ENCODE results near the gene C10orf62.
"Not testable (repeated sequence)": the region's sequence is repeated elsewhere in the genome, so short reads cannot be mapped to it uniquely, and the experiment has no call there.

C10orf62 gene, protein sequence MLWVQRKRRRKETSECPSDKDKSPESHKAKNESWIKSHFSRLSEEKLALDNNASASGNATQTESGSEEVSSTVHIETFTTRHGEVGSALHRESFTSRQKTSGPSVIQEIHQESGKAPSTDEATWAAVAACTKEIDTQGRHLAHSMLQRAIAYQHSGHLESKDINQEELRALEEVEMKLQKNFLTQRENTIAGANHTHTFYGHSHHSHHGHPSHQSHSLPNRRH

DNA sequence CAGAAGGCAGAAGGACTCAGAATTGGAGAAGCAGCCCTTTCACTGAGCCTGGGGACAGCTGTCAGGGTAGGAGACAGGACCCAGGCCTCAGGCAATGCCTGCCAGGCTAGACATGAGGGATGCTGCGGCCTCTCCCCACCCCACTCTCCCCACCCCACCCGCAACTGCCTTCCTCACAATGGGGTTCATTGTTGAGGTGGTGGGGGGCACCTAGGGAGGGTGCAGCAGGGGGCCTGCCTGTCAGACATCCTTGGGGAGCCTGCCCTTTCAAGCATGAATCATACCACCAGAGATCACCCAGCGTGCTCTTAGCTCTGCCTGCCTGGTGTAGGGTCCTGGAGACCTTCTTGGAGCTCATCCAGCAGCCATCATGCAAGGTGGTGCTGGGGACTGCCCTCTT, at the start of gene C10orf62:
Gene C10orf62, plus strand, starts transcription at position 243 of the 400 bp plus-strand sequence. CDS start 177 bp downstream, outside the sequence.
- no peak for DNase-seq (ENCODE audit: low read depth)

DNA sequence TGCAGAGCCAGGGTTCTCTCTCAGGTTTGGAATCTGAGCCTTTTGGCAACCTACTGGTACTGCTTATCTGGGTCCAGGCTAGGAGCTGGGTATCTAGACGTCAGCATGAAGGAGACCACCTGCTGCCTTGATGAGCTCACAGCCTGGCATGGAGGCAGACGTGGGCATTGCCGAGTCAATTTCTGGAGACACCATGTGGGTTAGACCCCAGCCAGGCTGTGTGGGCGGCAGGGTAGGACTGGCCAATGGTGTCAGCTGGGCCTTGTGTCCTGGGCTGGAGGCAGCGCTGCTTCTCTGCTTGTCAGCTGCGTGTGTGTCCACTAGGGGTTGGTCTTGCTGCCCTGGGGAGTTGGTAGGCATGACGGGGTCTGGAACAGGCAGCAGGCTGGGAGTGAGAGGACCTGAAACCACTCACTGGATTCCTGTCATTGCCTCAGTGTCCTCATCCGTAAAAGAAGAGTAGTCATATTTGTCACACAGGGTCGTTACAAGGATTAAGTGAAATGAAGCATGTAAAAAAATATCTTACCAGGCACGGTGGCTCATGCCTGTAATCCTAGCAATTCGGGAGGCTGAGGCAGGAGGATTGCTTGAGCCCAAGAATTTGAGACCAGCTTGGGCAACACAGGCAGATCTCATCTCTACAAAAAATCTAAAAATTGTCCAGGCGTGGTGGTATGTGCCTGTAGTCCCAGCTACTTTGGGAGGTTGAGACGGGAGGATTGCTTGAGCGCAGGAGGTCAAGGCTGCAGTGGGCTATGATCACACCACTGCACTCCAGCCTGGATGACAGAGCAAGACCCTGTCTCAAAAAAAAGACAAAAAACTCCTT, 48.6 kb upstream of the C10orf62 start:
- DNase-seq (ENCODE audit: low read depth) = no peak

DNA sequence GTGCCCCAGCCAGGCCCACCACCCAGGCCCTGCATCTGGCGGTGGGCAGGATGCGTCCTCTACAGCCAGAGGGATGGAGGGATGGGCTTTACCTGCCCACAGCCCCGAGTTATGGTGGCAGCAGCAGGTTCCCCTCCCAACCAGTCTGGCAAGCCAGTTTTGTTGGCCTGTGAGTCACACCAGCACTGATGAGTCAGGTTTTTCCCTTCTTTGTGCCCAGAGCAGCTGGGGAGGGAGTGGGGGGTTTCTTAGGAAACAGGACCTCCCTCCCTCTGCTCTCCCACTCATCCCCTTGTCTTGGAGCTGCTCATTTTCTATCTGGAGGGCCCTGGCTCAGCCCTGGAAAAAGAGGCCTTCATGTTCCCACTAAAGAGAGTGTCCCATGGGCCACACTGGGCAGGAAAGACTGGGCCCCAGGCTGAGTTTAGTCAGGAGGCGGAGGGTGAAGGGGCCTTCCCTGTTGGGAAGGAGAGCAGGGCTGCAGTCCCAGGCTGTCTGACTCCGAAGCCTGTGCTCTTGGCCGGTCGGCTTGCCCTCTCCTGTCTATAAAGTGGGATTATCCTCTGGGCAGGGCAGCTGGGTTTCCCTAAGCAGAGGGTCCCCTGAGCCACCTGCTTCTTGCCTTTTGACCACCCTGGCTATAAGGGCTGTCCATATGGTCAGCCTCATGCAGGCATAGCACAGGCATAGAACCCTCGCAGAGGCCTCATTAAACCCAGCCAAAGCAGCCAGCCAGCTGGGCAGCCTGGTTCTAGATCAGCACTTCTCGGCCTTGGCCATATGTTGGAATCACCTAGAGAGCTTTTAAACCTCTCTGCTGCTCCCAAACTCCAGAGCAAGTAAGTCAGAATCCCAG, 47.1 kb upstream of the C10orf62 start:
- DNase-seq (ENCODE audit: low read depth) = no peak

DNA sequence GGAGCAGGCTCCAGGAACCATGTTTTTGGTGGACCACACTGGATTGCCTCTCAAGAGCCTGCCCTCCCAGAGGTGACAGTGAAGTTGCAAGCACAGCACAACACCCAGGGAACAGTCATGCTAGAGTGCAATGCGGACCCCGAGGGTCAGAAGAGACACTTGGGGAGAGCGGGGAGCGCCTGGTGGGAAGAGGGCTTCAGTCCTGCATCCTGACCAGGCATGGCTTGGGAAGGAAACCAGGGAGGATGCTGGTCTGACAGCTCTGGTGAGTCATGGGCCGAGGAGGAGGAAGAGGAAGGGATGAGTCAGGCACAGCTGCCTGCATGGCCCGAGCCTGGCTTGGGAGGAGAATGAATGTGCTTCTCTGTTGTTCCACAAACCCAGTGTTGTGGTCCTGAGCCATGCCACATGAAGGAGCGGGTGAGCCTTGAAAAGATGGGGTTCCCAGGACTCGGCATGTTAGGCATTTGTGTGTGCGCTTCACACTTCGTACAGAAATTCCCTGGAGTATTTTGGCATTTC, 46.4 kb upstream of the C10orf62 start:
- DNase-seq (ENCODE audit: low read depth) = no peak

DNA sequence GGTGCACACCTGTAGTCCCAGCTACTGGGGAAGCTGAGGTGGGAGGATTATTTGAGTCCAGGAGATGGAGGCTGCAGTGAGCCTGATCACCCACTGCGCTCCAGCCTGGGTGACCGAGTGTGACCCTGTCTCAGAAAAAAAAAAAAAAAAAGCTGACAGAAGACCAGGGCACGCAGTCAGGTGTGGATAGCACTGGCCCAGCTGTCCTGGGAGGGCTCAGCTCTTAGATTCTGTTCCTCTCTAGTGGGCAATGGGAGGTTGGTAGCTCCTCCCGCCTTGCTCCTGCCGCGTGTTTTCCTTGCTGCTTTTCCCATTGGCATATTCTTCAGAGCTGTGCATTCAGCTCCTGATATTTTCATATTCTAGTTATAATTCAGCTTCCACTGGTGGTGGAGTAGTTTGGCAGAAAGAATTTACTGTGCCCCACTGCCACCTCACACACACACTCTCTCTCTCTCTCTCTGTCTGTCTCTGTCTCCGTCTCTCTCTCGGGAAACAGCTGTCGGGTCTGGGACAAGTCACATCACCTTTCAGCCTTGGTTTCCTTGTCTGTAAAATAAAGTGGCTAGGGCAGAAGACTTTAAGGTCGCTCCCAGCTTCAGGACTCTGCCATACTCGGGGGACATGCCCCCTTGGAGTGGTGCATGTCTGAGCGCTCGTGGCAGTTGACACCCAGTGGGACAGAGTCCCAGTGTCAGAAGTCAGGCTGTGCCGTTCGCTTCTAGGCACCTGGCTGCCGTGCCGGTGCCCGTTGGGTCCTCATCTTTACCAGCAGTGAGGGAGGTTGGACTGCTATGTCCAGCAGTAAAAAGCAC, 42.9 kb upstream of the C10orf62 start:
- no peak for DNase-seq (ENCODE audit: low read depth)

DNA sequence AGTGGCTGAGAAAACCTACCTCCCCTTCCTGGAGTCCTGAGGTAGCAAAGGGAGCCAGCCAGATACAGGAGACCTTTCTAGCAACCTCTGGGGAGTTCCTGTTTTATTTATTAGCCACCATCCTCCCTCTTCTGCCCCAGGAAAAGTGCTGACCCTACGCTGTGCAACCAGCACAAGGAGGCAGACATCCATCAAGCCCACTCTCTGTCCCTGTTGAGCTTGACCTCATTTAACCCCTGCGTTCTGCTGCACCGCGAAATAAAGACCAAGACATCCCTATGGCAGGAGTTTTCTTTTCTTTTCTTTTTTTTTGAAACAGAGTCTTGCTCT, 42.3 kb upstream of the C10orf62 start:
- no peak for DNase-seq (ENCODE audit: low read depth)

DNA sequence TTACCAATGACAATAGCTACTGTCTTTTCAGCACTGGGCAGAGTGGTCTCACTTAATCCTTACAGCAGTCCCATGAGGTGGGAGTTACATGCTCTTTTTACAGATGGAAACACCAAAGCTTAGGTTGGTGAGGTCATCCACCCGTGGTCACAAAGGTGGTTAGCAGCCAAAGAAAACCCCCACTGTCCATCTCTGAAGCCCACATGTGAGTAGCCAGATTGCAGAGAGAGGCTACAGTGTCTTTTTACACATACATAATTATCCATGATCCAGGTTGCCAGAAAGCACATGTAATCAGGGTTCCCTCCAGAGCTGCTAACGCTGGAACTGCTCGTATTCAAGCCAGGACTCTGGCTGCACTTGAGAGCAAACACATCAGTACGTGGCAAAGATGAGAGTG, 41.6 kb upstream of the C10orf62 start:
- no peak for DNase-seq (ENCODE audit: low read depth)

DNA sequence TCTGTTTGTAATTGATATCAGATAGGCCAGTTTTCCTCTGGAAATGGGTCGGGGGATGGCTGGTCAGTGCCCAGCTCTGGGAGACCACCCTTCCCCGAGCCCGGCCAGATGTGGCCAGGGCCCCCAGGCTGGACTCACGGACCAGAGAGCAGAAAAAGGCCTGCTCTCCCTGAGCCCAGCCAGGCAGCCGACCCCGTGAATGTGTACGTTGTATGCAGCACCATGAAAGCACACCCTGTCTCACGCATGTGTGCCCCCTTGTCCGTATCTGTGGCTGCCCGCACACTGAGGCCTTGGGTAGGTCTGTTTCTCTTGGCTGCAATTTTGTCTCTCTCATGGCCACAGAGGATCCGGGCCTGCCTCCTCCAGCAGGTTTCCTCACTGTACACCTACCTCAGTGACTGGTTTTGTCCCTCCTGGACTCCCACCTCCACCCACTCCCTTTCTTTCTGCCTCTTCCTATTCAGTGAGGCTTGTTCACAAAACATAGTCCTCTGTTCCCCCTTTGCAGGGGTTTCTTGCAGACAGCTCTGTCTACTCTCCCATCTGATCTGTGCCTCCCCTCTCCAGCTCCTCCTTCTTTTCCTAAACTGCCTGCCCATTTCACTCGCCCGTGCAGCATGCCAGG, 40.6 kb upstream of the C10orf62 start:
- no peak for DNase-seq (ENCODE audit: low read depth)

DNA sequence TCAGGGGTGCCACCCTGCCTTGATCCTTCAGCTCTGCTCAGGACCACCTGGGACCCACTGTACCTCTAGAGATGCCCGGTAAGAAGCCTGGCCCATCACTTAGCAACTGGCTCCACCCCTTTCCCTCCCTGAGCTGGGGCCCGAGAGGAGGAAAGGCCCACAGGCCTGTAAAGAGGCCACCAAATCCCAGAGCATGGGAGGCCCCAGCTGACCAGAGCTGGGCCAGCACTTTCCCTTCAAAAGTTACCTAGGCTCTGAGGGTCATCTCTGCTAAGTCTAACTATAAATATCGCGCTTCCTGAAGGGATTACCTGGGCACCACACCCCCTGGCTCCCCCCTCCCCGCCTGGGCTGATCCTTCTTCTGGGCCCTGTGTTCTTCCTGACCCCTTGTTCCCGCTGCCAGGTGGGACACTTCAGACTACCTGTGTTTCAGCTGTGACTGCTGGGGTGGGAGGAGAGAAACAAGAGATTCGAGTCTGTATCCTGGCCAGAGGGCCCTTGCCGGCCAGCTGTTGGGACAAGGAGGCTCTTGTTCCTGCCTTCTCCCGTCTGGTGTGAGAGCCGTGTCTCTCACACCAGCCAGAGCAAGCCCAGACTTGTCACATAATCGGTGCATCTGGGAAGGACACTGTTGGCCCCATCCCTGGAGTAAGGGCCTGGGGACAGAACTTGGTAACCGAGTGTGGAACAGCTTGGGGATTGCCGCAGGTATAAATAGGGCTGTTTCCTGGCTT, 39.8 kb upstream of the C10orf62 start:
- DNase-seq (ENCODE audit: low read depth) = no peak

DNA sequence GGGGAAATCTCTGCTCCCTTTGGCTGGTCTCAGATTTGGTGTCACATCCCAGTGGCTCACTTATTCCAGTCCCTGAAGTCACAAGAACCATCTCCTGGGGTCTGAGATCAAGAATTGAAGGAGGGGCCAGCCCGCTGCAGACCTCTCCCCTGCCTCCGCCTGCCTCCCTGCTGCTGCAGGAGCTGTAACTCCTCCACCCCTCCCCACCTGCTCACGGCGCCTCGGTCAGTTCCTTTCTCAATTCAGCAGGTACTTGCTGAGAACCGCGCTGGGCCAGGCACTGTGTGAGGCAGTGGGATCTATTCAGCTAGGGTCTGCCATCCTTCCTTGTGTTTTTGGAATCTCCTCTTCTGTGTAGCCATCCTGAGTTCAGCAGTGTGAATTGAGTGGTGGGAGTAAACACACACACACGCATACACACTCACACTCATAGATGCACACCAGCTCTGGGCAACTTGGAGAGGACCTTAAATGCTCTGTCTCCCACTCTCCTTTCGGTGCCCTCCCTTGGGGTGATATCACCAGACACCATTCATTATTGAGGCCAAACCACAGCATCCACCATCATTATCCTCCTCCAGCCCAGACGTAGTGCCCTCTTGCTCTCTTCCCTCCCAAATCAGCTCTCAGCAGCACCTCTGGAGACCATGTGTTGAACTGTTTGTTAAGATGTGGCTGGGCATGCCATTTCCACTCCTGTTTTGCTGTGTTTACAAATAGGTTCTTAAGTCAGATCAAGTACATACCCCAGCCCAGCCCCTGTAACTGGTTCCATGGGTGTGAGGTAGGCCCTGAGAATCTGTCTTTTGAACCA, 39.0 kb upstream of the C10orf62 start:
- DNase-seq (ENCODE audit: low read depth) = no peak

DNA sequence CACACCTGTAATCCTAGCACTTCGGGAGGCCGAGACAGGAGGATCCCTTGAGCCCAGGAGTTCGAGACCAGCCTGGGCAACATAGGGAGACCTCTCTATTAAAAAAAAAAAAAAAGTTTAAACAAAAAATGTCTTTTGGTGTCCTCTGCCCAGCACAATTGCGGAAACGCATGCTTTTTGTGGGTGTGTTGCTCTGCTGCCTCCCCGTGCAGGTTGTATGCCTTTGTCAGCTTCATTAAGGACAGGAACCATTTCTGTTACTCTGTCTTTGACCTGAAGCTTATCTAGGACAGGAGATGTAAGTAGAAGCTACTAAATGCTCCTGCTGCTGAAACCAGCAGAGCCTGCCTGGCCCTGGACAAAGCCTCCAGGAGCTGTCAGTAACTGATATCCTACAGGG, 38.2 kb upstream of the C10orf62 start:
- DNase-seq (ENCODE audit: low read depth) = no peak

DNA sequence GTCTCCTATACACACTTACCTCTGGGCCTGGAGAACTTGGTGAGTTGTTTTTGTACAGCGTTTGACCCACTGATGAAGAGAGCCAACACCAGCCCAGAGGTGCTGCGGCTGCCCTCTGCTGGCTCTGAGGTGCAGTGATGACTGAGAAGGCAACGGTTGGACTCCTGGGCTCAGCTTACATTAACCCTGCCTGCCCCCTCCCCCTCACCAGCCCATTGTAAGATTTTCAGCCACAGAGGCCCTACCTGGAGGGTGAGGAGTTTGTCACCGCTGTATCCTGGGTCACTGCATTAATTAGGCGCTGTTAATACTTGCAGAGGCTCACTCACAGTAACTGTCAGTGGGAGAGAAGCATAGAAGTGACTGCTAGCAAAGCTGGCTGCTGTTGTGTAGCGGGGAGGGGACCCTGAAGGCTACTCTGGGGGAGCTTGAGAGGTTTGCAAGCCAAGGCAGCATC, 35.9 kb upstream of the C10orf62 start:
- DNase-seq (ENCODE audit: low read depth) = no peak

DNA sequence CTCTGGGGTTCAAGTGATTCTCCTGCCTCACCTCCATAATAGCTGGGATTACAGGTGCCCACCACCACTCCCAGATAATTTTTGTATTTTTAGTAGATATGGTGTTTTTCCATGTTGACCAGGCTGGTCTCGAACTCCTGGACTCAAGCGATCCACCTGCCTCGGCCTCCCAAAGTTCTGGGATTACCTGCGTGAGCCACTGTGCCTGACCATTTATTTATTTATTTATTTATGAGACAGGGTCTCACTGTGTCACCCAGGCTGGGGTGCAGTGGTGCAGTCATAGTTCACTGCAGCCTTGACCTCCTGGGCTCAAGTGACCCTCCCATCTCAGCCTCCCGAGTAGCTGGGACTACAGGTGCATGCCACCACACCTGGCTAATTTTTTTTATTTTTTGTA, 35.2 kb upstream of the C10orf62 start:
- DNase-seq (ENCODE audit: low read depth) = not testable (repeated sequence)

DNA sequence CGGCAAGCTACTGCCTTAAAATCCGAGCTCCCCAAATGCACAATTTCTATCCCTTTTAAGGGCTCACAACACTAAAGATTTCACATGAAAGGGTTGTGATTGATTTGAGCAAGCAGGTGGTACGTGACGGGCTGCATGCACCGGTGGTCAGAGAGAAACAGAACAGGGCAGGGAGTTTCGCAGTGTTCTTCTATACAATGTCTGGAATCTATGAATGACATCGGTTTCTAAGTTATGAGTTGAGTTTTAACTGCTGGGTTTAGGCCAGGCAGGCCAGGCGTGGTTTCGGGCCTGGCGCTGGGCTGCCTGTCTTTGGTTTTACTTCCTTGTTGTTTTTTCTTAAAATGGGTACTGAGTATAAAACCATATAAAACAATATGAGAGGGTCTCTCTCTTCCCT, 34.0 kb upstream of the C10orf62 start:
- not testable (repeated sequence) for DNase-seq (ENCODE audit: low read depth)

DNA sequence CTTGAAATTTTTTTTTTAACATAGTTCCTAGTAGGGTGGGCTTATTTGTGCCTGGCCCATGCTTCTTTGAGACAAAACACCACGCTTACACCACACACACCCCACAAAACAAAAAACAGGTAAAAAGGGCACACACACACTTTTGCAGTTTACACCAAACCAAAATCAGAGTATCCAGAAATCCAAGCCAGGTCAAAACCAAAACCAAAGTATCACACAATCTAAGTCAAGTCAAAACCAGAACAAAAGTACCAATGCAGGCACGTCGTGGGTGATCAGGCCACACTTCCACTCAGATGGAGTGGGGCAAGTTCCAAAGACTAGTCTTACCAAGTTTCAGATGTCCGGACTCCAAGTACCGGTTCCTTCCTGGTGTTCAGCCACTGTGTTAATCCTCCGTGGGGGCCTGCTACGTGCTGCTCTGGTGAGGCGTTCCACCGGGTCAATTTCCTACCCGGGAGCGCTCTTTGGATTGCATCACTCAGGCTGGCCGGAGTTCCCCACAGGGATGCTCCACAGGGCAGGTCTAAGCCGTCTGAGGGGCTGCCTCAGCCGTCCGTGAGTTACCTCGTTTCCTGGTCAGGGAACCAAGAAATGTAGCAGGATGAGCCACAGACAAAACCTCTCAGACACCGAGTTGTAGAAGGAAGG, 28.7 kb upstream of the C10orf62 start:
- DNase-seq (ENCODE audit: low read depth) = not testable (repeated sequence)

DNA sequence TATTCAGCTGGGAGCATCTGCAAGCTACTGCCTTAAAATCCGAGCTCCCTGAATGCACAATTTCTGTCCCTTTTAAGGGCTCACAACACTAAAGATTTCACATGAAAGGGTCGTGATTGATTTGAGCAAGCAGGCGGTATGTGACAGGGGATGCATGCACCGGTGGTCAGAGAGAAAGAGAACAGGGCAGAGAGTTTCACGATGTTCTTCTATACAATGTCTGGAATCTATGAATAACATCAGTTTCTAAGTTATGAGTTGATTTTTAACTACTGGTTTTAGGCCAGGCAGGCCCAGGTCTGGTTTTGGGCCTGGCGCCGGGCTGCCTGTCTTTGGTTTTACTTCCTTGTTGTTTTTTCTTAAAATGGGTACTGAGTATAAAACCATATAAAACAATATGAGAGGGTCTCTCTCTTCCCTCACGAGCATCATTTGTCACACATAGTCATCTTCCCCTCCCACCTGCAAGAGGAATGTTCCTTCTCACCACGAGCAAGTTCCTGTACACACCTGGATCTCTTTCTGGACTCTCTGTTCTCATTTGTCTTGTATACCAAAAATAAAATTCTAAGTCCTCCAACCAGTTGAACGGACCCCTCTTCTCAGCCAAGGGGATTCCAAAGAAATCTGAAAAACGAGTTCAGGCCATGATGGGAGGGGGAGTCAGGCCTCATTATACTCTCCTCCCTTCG, 28.0 kb upstream of the C10orf62 start:
- DNase-seq (ENCODE audit: low read depth) = not testable (repeated sequence)

DNA sequence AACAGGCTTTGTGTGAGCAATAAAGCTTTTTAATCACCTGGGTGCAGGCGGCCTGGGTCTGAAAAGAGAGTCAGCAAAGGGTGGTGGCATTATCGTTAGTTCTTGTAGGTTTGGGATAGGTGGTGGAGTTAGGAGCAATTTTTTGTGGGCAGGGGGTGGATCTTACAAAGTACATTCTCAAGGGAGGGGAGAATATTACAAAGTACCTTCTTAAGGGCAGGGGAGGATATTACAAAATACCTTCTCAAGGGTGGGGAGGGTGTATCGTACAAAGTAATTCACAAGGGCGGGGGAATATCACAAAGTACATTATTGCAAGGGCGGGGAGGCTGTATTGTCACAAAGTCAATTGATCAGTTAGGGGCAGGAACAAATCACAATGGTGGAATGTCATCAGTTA, 27.2 kb upstream of the C10orf62 start:
- not testable (repeated sequence) for DNase-seq (ENCODE audit: low read depth)

DNA sequence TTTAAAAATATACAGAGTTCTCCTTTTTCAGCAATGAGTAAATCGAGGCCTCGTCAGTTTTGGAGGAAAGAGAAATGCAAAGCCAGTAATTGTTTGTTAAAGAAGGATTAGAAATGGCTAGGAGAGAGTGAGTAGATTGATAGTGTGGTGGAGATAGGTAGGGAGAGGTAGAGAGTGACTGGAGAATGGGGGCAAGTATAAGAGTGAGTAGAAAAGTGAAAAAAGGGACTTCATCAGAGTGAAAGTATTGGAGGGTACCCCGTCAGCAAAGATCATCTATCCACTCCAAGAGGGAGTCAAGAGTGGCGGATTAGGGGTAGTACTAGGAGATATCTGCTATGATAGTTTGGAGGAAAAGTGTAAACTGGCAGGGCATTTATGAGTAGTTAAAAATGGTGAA, 26.2 kb upstream of the C10orf62 start:
- DNase-seq (ENCODE audit: low read depth) = no peak

Measured in stimulated activated CD8-positive, alpha-beta memory T cell treated with anti-CD3 and anti-CD28 coated beads, Interleukin-15, amount 100 ng/mL, for 24 hours (primary cell).